ENCODE measurements around the gene FOXS1. TPM values are rescaled to one million over a fixed set of nuclear protein-coding genes. Genes with fewer than 3 reads are reported as not detected.
"Not testable (repeated sequence)": the region's sequence is repeated elsewhere in the genome, so short reads cannot be mapped to it uniquely, and the experiment has no call there.

Gene FOXS1
- total and polyA plus RNA-seq, 2 experiments from 2014 or later: 0.87 to 1.1 TPM

DNA sequence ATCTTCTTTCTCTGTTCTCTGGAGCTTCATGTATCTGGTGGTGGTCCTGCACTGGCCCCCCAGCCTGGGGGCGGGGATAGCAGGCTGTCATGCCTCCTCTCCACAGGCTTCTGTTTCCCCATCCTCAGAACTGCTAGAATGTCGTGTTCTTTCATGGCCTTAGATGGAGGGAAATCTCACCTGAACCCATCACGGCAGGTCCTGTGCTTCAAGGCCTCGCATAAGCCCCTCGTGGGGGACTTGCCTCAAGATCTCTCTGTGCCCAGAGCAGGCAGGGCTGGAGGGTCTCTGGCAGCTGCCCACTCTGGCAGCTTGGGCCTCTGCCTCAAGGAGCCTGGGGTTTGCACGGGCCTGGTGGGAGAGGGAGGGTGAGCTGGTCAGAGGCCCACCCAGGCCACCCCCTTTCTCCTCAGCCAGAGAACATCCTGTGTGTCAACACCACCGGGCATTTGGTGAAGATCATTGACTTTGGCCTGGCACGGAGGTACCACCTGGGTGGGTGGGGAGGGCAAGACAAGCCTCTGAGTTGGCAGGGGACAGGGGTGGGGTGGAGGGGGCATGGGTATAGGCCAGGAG lies 14.9 kb downstream of the FOXS1 start:
- Histone ChIP-seq H3K4me2 (no peak overlapping the region), H2AFZ (no peak overlapping the region), H3K36me3 (replicated peaks; ENCODE audit: insufficient read depth, low read depth) (no peaks in the 10 kb centered on the region), H3K4me1 (ENCODE audit: insufficient read depth) (peaks cover 14% of the 10 kb centered on the region), H3K9me3 (ENCODE audit: low read depth) (no peaks in the 10 kb centered on the region), H3K4me3 (no peak overlapping the region), H3K9me2 (replicated peaks; ENCODE audit: insufficient read depth) (no peaks in the 10 kb centered on the region), H4K20me1 (ENCODE audit: insufficient read depth, poor library complexity, severe bottlenecking) (no peaks in the 10 kb centered on the region), H3K79me2 (no peaks in the 10 kb centered on the region), H3K27me3 (no peaks in the 10 kb centered on the region), H3K27ac (no peak overlapping the region)
- DNase-seq (ENCODE audit: low spot score): no peak
- WGBS (ENCODE audit: low lambda C conversion rate, missing lambda C conversion rate): 90% methylated on average over 8 of the region's 8 CpGs
- TF ChIP-seq, protein P1, sequence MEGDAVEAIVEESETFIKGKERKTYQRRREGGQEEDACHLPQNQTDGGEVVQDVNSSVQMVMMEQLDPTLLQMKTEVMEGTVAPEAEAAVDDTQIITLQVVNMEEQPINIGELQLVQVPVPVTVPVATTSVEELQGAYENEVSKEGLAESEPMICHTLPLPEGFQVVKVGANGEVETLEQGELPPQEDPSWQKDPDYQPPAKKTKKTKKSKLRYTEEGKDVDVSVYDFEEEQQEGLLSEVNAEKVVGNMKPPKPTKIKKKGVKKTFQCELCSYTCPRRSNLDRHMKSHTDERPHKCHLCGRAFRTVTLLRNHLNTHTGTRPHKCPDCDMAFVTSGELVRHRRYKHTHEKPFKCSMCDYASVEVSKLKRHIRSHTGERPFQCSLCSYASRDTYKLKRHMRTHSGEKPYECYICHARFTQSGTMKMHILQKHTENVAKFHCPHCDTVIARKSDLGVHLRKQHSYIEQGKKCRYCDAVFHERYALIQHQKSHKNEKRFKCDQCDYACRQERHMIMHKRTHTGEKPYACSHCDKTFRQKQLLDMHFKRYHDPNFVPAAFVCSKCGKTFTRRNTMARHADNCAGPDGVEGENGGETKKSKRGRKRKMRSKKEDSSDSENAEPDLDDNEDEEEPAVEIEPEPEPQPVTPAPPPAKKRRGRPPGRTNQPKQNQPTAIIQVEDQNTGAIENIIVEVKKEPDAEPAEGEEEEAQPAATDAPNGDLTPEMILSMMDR (IDR thresholded peaks at IDR 0.05; ENCODE audit: poor library complexity): no peak
- TF ChIP-seq EZH2 (IDR thresholded peaks at IDR 0.05; ENCODE audit: borderline replicate concordance): no peak
- TF ChIP-seq EZH2phosphoT487 (IDR thresholded peaks at IDR 0.05; ENCODE audit: low read depth, severe bottlenecking, unreplicated experiment): no peak

DNA sequence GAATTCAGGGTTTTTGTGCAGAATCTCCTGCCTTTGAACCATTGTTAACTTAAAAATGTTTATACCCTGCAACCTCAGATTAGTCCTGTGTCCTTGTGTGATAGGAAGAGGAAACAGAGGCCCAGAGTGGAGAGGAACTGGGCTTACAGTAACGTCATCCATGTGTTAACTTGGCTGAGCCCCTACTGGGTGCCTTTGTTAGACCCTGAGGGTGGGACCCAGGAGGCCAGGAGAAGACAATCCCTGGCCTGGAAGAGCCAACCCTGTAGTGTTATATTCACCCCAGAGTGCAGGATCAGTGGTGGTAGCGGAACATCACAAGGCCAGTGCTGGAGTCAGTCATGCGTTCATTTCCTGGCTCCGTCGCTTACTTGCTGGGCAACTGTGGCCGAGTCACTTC lies 15.7 kb downstream of the FOXS1 start:
- 90% methylated on average over 6 of the region's 6 CpGs for WGBS (ENCODE audit: low lambda C conversion rate, missing lambda C conversion rate)

DNA sequence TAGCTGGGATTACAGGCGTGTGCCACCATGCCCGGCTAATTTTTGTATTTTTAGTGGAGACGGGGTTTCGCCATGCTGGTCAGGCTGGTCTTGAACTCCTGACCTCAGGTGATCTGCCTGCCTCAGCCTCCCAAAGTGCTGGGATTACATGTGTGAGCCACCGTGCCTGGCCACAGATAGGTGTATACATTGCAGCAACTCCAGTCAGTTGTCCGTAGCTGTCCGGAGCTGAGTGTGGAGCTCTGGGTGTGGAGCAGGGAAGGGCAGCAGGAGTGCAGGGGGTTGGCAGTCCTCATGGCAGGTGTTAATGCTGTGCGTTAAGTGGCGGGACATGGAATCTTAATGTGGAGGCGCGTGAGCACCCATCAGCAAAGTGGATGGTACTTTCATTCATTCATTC lies 17.4 kb downstream of the FOXS1 start:
- WGBS (ENCODE audit: low lambda C conversion rate, missing lambda C conversion rate): 96% methylated on average over 11 of the region's 11 CpGs
- not testable (repeated sequence) for H3K4me3 ChIP-seq; H3K36me3 ChIP-seq (replicated peaks; ENCODE audit: insufficient read depth, low read depth); DNase-seq (ENCODE audit: low spot score); H3K4me2 ChIP-seq; H3K79me2 ChIP-seq; H3K9me2 ChIP-seq (replicated peaks; ENCODE audit: insufficient read depth); H3K4me1 ChIP-seq (ENCODE audit: insufficient read depth); H3K27me3 ChIP-seq; H2AFZ ChIP-seq; H4K20me1 ChIP-seq (ENCODE audit: insufficient read depth, poor library complexity, severe bottlenecking); H3K9me3 ChIP-seq (ENCODE audit: low read depth); H3K27ac ChIP-seq

More for the DNA sequence above, 15.7 kb downstream of the FOXS1 start:
- Histone ChIP-seq H2AFZ (no peak overlapping the region), H3K4me2 (no peak overlapping the region), H3K79me2 (no peaks in the 10 kb centered on the region), H3K4me1 (ENCODE audit: insufficient read depth) (peaks cover 9% of the 10 kb centered on the region), H3K27me3 (no peaks in the 10 kb centered on the region), H3K36me3 (replicated peaks; ENCODE audit: insufficient read depth, low read depth) (no peaks in the 10 kb centered on the region), H3K9me2 (replicated peaks; ENCODE audit: insufficient read depth) (no peaks in the 10 kb centered on the region), H3K27ac (no peak overlapping the region), H4K20me1 (ENCODE audit: insufficient read depth, poor library complexity, severe bottlenecking) (no peaks in the 10 kb centered on the region), H3K9me3 (ENCODE audit: low read depth) (no peaks in the 10 kb centered on the region), H3K4me3 (no peak overlapping the region)
- TF ChIP-seq, protein P1 (IDR thresholded peaks at IDR 0.05; ENCODE audit: poor library complexity): no peak
- no peak for TF ChIP-seq EZH2phosphoT487 (IDR thresholded peaks at IDR 0.05; ENCODE audit: low read depth, severe bottlenecking, unreplicated experiment)
- TF ChIP-seq EZH2 (IDR thresholded peaks at IDR 0.05; ENCODE audit: borderline replicate concordance): no peak
- DNase-seq (ENCODE audit: low spot score): no peak

DNA sequence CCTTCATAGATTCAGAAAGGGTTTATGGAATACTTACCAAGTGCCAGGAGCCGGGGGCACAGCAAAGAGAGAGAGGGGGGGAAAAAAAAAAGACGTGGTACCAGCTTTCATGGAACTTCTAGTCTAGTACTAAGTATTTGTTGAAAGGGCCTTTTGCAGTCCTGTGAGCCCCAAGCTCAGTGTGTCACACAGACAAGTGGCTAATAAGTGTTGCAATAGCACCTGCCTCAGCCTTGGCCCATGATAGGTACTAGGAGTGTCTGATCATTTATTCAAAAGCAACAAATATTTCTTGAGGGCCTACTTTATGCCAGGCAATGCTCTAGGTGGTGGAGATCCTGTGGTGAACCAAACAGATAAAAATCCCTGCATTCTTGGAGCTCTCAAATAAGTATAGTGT lies 18.3 kb downstream of the FOXS1 start:
- WGBS (ENCODE audit: low lambda C conversion rate, missing lambda C conversion rate): 83% methylated on average over 2 of the region's 2 CpGs
- no peaks in the 10 kb centered on the region for H3K36me3 ChIP-seq (replicated peaks; ENCODE audit: insufficient read depth, low read depth)
- H3K27ac ChIP-seq: no peak overlapping the region
- H3K9me3 ChIP-seq (ENCODE audit: low read depth): no peaks in the 10 kb centered on the region
- no peak for DNase-seq (ENCODE audit: low spot score)
- no peak overlapping the region for H2AFZ ChIP-seq
- H3K4me3 ChIP-seq: no peak overlapping the region
- TF ChIP-seq, protein P1 (IDR thresholded peaks at IDR 0.05; ENCODE audit: poor library complexity): no peak
- TF ChIP-seq EZH2 (IDR thresholded peaks at IDR 0.05; ENCODE audit: borderline replicate concordance) (no peak), EZH2phosphoT487 (IDR thresholded peaks at IDR 0.05; ENCODE audit: low read depth, severe bottlenecking, unreplicated experiment) (no peak)
- no peaks in the 10 kb centered on the region for H4K20me1 ChIP-seq (ENCODE audit: insufficient read depth, poor library complexity, severe bottlenecking)
- no peaks in the 10 kb centered on the region for H3K27me3 ChIP-seq
- no peaks in the 10 kb centered on the region for H3K4me1 ChIP-seq (ENCODE audit: insufficient read depth)
- no peaks in the 10 kb centered on the region for H3K9me2 ChIP-seq (replicated peaks; ENCODE audit: insufficient read depth)
- no peak overlapping the region for H3K4me2 ChIP-seq
- H3K79me2 ChIP-seq: no peaks in the 10 kb centered on the region
